Type B pancreatic cell (in vitro differentiated cells): ENCODE data around the gene EPS15. TPM values are rescaled to one million over a fixed set of nuclear protein-coding genes. Genes with fewer than 3 reads are reported as not detected.
A peak's percentile ranks its signal among the peaks of the same experiment; 100 is the strongest.

Source experiments
- DNase-seq: peaks from one replicate; pipeline ENCODE4 v3.0.0; 2021; ENCODE audit warnings: mixed read lengths; ENCODE audit not compliant: unreplicated experiment; ENCODE audit errors: extremely low spot score
- H3K27ac Mint-ChIP-seq: 2 replicates; pipeline ENCODE4 v1.8.0; 2021; ENCODE audit warnings: mild to moderate bottlenecking, mixed read lengths
- H3K27me3 Mint-ChIP-seq: 2 replicates; pipeline ENCODE4 v1.8.0; 2021; ENCODE audit warnings: mixed read lengths
- H3K36me3 Mint-ChIP-seq: 2 replicates; pipeline ENCODE4 v1.8.0; 2021; ENCODE audit warnings: mixed read lengths
- H3K4me1 Mint-ChIP-seq: one replicate; pipeline ENCODE4 v1.8.0; 2021; ENCODE audit warnings: mixed read lengths; ENCODE audit not compliant: unreplicated experiment
- H3K4me3 Mint-ChIP-seq: 2 replicates; pipeline ENCODE4 v1.8.0; 2021; ENCODE audit warnings: mild to moderate bottlenecking, mixed read lengths
- H3K9me3 Mint-ChIP-seq: 2 replicates; pipeline ENCODE4 v1.8.0; 2021; ENCODE audit warnings: mixed read lengths
- total RNA-seq: library from RNA; stranded (reverse); gene quantifications from 2 replicates; pipeline ENCODE4 v1.2.1, GENCODE V29; 2021; ENCODE audit warnings: low replicate concordance
- TF ChIP-seq, protein P1 (sequence below): fragments of 200-600 bp; sonication (generic); conservative IDR thresholded peaks from 2 replicates; pipeline ENCODE4 v1.5.0; 2021; ENCODE audit warnings: antibody characterized with exemption, mild to moderate bottlenecking

EPS15 gene
- total RNA-seq, 1 donor from 2014 or later = 49.4 TPM

DNA sequence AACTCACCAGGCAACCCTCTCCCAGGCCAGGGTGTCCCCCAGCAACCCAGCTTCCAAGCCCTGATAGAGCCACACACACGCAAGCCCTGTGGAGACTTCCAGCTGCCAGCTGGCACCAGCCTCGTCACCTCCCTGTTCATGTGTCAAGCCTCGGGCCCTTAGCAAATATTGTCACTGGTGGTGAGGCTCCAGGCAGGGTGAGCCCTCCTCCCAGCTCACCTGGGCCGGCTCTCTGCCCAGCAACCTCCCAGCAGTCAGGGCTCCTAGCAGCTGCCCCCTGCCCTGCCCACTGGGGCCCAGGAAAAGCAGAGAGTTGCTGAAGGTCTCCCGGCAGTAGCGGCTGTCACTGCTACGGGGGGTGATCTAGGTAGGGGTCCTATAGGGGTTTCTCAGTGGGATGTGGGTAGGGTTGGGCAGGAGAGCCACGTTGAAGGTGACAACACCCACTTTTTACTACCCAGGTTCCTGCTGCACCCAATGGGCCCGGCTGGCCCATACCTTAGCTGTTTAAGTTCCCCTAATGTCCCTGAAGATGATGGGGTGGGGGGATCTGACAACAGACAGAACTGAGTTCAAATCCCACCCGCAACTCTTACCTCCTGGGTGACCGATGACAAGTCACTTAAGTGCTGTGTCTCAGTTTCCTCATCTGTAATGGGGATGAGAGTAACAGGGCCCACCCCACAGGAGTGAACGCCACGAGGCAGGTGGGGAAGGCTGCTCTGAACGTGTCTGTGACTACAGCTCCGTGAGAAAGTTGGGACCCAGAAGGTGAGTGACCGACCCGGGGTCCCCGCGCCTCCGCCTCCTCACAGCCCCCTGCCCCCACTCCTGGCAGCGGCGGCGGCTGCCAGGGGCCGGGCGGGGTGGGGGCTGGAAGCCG, 189.4 kb downstream of the EPS15 start:
- peaks cover 7% of the 10 kb centered on the region for H3K4me1 Mint-ChIP-seq
- no peaks in the 10 kb centered on the region for H3K36me3 Mint-ChIP-seq
- TF ChIP-seq, protein P1, sequence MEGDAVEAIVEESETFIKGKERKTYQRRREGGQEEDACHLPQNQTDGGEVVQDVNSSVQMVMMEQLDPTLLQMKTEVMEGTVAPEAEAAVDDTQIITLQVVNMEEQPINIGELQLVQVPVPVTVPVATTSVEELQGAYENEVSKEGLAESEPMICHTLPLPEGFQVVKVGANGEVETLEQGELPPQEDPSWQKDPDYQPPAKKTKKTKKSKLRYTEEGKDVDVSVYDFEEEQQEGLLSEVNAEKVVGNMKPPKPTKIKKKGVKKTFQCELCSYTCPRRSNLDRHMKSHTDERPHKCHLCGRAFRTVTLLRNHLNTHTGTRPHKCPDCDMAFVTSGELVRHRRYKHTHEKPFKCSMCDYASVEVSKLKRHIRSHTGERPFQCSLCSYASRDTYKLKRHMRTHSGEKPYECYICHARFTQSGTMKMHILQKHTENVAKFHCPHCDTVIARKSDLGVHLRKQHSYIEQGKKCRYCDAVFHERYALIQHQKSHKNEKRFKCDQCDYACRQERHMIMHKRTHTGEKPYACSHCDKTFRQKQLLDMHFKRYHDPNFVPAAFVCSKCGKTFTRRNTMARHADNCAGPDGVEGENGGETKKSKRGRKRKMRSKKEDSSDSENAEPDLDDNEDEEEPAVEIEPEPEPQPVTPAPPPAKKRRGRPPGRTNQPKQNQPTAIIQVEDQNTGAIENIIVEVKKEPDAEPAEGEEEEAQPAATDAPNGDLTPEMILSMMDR = no peak
- peak overlapping the region; percentile 74 for H3K4me3 Mint-ChIP-seq
- peak overlapping the region; percentile 79 for H3K27ac Mint-ChIP-seq
- no peak for DNase-seq
- H3K27me3 Mint-ChIP-seq = peaks cover 16% of the 10 kb centered on the region
- H3K9me3 Mint-ChIP-seq = no peaks in the 10 kb centered on the region

DNA sequence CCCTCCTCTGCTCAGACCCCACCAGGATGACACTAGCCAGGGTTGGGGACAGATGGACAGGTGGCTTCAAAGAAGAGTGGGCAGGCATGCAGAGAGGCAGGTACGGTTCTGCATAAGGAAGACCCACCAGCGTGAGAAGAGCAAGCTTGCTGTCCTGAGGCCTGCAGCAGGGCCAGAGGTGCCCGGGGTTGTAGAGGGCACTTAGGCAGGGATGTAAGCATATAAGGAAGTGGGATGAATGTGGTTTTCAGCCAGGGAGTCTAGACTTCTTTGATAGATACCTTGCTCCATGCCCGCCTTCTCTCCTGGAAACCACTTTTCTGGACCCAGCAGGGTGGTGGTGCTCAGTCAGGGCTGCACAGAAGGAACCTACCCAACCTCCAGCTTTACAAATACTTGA, 190.1 kb downstream of the EPS15 start:
- TF ChIP-seq, protein P1 = no peak
- H3K27ac Mint-ChIP-seq = peak overlapping the region; percentile 79

DNA sequence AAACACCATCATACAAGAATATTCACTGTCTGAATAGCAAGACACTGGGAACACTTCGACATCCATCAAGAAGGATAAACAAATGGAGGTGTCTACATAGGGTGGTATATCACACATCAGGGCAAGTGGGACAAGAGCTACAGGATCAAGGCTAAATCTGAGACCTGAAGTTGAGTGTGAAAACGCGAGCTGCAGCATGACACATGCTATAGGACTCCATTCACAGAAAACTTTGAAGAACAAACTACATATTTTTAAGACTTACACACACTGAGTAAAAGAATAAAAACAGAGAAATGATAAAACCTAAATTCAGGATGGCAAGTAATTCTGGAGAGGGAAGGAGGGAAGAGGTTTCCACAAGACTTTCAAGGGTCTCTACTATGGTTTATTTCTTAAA, 190.8 kb downstream of the EPS15 start:
- no peak for DNase-seq
- H3K27me3 Mint-ChIP-seq = peaks cover 18% of the 10 kb centered on the region
- peaks cover 7% of the 10 kb centered on the region for H3K4me1 Mint-ChIP-seq
- no peaks in the 10 kb centered on the region for H3K36me3 Mint-ChIP-seq
- H3K27ac Mint-ChIP-seq = peak overlapping the region; percentile 13
- H3K9me3 Mint-ChIP-seq = no peaks in the 10 kb centered on the region
- H3K4me3 Mint-ChIP-seq = peak overlapping the region; percentile 56
- TF ChIP-seq, protein P1 = no peak

More for the DNA sequence above, 190.1 kb downstream of the EPS15 start:
- no peak for DNase-seq
- Mint-ChIP-seq H3K4me3 (peak overlapping the region; percentile 74), H3K27me3 (peaks cover 16% of the 10 kb centered on the region), H3K9me3 (no peaks in the 10 kb centered on the region), H3K4me1 (peaks cover 7% of the 10 kb centered on the region), H3K36me3 (no peaks in the 10 kb centered on the region)

DNA sequence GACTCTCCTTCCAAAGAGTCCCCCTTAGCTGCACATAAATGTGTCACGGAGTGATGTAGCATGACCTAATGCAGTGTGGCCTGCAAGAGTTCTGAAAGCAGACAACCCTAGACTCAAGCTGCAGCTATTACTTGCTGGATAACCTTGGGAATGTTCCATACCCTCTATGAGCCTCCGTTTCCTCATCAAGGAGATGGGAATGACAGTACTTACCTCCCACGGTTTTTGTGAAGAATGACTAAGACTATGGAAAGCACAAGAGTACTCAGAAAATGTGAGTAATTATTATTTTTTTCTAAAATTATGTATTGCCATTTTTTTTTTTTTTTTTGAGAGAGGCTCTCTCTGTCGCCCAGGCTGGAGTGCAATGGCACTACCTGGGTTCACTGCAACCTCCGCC, 191.7 kb downstream of the EPS15 start:
- H3K27me3 Mint-ChIP-seq = peaks cover 19% of the 10 kb centered on the region
- TF ChIP-seq, protein P1 = no peak

GRCh38 chr1:51326839-51327238, 192.2 kb downstream of the EPS15 start:
- Mint-ChIP-seq H3K9me3 (no peaks in the 10 kb centered on the region), H3K36me3 (no peaks in the 10 kb centered on the region), H3K27me3 (peaks cover 19% of the 10 kb centered on the region), H3K4me3 (no peak overlapping the region), H3K4me1 (peaks cover 7% of the 10 kb centered on the region), H3K27ac (no peak overlapping the region)
- no peak for DNase-seq
- TF ChIP-seq, protein P1 = no peak

More for the DNA sequence above, 191.7 kb downstream of the EPS15 start:
- Mint-ChIP-seq H3K4me3 (no peak overlapping the region), H3K36me3 (no peaks in the 10 kb centered on the region), H3K4me1 (peaks cover 7% of the 10 kb centered on the region), H3K27ac (no peak overlapping the region), H3K9me3 (no peaks in the 10 kb centered on the region)
- no peak for DNase-seq
